ENCODE data around the gene IGSF9. TPM values are rescaled to one million over a fixed set of nuclear protein-coding genes. Genes with fewer than 3 reads are reported as not detected.

IGSF9 gene
- total RNA-seq, 2 donors from 2014 or later, result 7.5 to 9.2 TPM

DNA sequence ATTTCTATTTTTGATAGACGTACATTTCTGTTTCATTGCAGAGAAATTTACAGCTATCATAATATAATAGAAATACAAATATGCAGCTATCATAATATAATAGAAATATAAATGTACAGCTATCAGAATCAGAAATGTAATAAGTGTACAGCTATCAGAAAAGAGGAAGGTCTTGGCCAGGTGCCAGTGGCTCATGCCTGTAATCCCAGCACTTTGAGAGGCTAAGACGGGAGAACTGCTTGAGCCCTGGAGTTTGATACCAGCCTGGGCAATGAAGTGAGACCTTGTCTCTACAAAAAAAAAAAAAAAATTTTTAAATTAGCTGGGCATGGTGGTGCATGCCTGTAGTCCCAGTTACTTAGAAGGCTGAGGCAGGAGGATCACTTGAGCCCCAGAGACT is 48.5 kb upstream of the IGSF9 start:
- Mint-ChIP-seq H3K27me3 (ENCODE audit: insufficient read depth) (peaks cover 4% of the 10 kb centered on the region), H3K4me1 (peaks cover 2% of the 10 kb centered on the region), H3K9me3 (no peaks in the 10 kb centered on the region), H3K27ac (no peak overlapping the region), H3K4me3 (no peak overlapping the region), H3K36me3 (ENCODE audit: low read depth) (no peaks in the 10 kb centered on the region)
- no peaks in the 10 kb centered on the region for H3K4me1 ChIP-seq (ENCODE audit: control insufficient read depth, insufficient read depth, low read length)
- H3K36me3 ChIP-seq (ENCODE audit: control insufficient read depth, insufficient read depth, low read length), result no peaks in the 10 kb centered on the region
- no peaks in the 10 kb centered on the region for H3K27me3 ChIP-seq (ENCODE audit: control insufficient read depth, insufficient read depth, low read length, poor library complexity, severe bottlenecking)
- 95% methylated on average over 1 of the region's 2 CpGs; no CpG with 5 or more reads in 1 of the 2 experiments for WGBS, 2 experiments (ENCODE audit: insufficient coverage in 1 of 2, insufficient read length in 1 of 2)
- no peaks in the 10 kb centered on the region for H3K9me3 ChIP-seq (ENCODE audit: control insufficient read depth, low read length)
- H3K4me3 ChIP-seq (ENCODE audit: low read length), result no peak overlapping the region
- TF ChIP-seq, protein P1, sequence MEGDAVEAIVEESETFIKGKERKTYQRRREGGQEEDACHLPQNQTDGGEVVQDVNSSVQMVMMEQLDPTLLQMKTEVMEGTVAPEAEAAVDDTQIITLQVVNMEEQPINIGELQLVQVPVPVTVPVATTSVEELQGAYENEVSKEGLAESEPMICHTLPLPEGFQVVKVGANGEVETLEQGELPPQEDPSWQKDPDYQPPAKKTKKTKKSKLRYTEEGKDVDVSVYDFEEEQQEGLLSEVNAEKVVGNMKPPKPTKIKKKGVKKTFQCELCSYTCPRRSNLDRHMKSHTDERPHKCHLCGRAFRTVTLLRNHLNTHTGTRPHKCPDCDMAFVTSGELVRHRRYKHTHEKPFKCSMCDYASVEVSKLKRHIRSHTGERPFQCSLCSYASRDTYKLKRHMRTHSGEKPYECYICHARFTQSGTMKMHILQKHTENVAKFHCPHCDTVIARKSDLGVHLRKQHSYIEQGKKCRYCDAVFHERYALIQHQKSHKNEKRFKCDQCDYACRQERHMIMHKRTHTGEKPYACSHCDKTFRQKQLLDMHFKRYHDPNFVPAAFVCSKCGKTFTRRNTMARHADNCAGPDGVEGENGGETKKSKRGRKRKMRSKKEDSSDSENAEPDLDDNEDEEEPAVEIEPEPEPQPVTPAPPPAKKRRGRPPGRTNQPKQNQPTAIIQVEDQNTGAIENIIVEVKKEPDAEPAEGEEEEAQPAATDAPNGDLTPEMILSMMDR (conservative IDR thresholded peaks at IDR 0.05), result no peak
- DNase-seq, result no peak
- H3K9ac ChIP-seq (ENCODE audit: extremely low read depth, low read length, poor library complexity, severe bottlenecking), result no peak overlapping the region
- no peak overlapping the region for H3K27ac ChIP-seq (ENCODE audit: low read depth, low read length)

DNA sequence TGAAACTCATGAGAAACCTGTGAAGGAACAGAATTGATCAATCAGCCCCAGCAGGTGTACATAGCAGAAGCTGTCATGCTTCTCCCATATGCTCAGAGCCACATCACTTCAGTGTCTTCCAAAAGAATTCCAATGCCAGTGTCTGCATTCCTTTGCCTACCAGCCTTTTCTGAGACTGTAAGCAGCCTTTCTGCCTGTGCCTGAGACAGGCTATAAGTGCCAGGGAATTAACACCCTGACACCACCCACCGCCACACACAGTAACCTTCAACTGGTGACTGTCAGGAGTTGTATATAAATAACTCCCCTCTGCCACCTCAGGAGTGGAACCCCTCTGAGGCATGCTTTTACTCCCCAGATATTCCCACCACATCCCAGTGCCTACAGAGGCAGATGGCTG is 46.7 kb upstream of the IGSF9 start:
- peaks cover 3% of the 10 kb centered on the region for H3K4me1 Mint-ChIP-seq

DNA sequence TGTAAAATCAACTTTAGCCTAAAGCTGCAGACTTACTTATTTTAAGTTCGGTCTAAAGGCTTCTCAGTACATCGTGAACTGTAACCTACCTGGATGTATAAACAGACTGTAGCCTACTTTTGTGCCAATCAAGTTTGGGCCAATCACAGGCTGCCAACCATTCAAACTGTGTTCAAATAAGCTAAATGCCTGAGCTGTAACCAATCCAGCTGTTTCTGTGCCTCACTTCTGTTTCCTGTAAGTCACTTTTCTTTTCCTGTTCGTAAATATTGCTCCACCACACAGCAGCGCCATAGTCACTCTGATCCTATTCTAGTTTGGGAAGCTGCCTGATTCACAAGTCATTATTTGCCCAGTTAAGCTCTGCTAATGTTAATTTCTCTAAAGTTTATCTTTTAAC is 46.1 kb upstream of the IGSF9 start:
- Mint-ChIP-seq H3K27ac (no peak overlapping the region), H3K27me3 (ENCODE audit: insufficient read depth) (peaks cover 2% of the 10 kb centered on the region), H3K4me3 (no peak overlapping the region), H3K36me3 (ENCODE audit: low read depth) (no peaks in the 10 kb centered on the region), H3K4me1 (peaks cover 5% of the 10 kb centered on the region), H3K9me3 (no peaks in the 10 kb centered on the region)
- Histone ChIP-seq H3K4me1 (ENCODE audit: control insufficient read depth, insufficient read depth, low read length) (no peaks in the 10 kb centered on the region), H3K4me3 (ENCODE audit: low read length) (no peak overlapping the region), H3K9me3 (ENCODE audit: control insufficient read depth, low read length) (no peaks in the 10 kb centered on the region), H3K27ac (ENCODE audit: low read depth, low read length) (no peak overlapping the region), H3K36me3 (ENCODE audit: control insufficient read depth, insufficient read depth, low read length) (no peaks in the 10 kb centered on the region), H3K27me3 (ENCODE audit: control insufficient read depth, insufficient read depth, low read length, poor library complexity, severe bottlenecking) (no peaks in the 10 kb centered on the region), H3K9ac (ENCODE audit: extremely low read depth, low read length, poor library complexity, severe bottlenecking) (no peak overlapping the region)
- TF ChIP-seq, protein P1 (conservative IDR thresholded peaks at IDR 0.05), result no peak
- 89 to 92% methylated on average over 4 of the region's 4 CpGs for WGBS, 2 experiments (ENCODE audit: insufficient coverage in 1 of 2, insufficient read length in 1 of 2)
- DNase-seq, result peak; percentile 34

More for the DNA sequence above, 46.7 kb upstream of the IGSF9 start:
- peak; percentile 61 for DNase-seq
- H3K9me3 ChIP-seq (ENCODE audit: control insufficient read depth, low read length), result no peaks in the 10 kb centered on the region
- H3K4me1 ChIP-seq (ENCODE audit: control insufficient read depth, insufficient read depth, low read length), result no peaks in the 10 kb centered on the region
- no peak overlapping the region for H3K4me3 ChIP-seq (ENCODE audit: low read length)
- H3K4me3 Mint-ChIP-seq, result no peak overlapping the region
- no peak overlapping the region for H3K9ac ChIP-seq (ENCODE audit: extremely low read depth, low read length, poor library complexity, severe bottlenecking)
- TF ChIP-seq, protein P1 (conservative IDR thresholded peaks at IDR 0.05), result no peak
- H3K27ac ChIP-seq (ENCODE audit: low read depth, low read length), result no peak overlapping the region
- WGBS, 2 experiments (ENCODE audit: insufficient coverage in 1 of 2, insufficient read length in 1 of 2), result 80 to 88% methylated on average over 1 of the region's 1 CpG
- H3K27me3 Mint-ChIP-seq (ENCODE audit: insufficient read depth), result peaks cover 4% of the 10 kb centered on the region
- H3K36me3 ChIP-seq (ENCODE audit: control insufficient read depth, insufficient read depth, low read length), result no peaks in the 10 kb centered on the region
- H3K9me3 Mint-ChIP-seq, result no peaks in the 10 kb centered on the region
- no peak overlapping the region for H3K27ac Mint-ChIP-seq
- no peaks in the 10 kb centered on the region for H3K27me3 ChIP-seq (ENCODE audit: control insufficient read depth, insufficient read depth, low read length, poor library complexity, severe bottlenecking)
- no peaks in the 10 kb centered on the region for H3K36me3 Mint-ChIP-seq (ENCODE audit: low read depth)
